Glutamatergic neuron (in vitro differentiated cells): ENCODE measurements around the gene PMM1. TPM values are rescaled to one million over a fixed set of nuclear protein-coding genes. Genes with fewer than 3 reads are reported as not detected.

Experiments
- DNase-seq: peaks from one replicate; pipeline ENCODE4 v3.0.0; 2022
- H3K27ac Mint-ChIP-seq: one replicate; pipeline ENCODE4 v1.8.0; 2020; ENCODE audit warnings: mild to moderate bottlenecking, mixed read lengths, inconsistent platforms; ENCODE audit not compliant: unreplicated experiment
- H3K27me3 Mint-ChIP-seq: one replicate; pipeline ENCODE4 v1.8.0; 2020; ENCODE audit warnings: mild to moderate bottlenecking, moderate library complexity, mixed read lengths, inconsistent platforms; ENCODE audit not compliant: unreplicated experiment
- H3K36me3 Mint-ChIP-seq: one replicate; pipeline ENCODE4 v1.8.0; 2020; ENCODE audit warnings: mild to moderate bottlenecking, mixed read lengths, inconsistent platforms; ENCODE audit not compliant: unreplicated experiment
- H3K4me1 Mint-ChIP-seq: one replicate; pipeline ENCODE4 v1.8.0; 2020; ENCODE audit warnings: mild to moderate bottlenecking, low read depth, mixed read lengths, inconsistent platforms; ENCODE audit not compliant: unreplicated experiment
- H3K4me3 Mint-ChIP-seq: one replicate; pipeline ENCODE4 v1.8.0; 2020; ENCODE audit warnings: mild to moderate bottlenecking, mixed read lengths, inconsistent platforms; ENCODE audit not compliant: unreplicated experiment
- H3K9me3 Mint-ChIP-seq: one replicate; pipeline ENCODE4 v1.8.0; 2020; ENCODE audit warnings: mild to moderate bottlenecking, moderate library complexity, mixed read lengths, inconsistent platforms; ENCODE audit not compliant: unreplicated experiment
- total RNA-seq: library from RNA; stranded (reverse); fragmentation: NEBNext Ultra II Directional; extraction: Animal tissue kit (Norgen Biotek cat#: 25700); gene quantifications from one replicate; pipeline ENCODE4 v1.2.1, GENCODE V29; 2021; ENCODE audit not compliant: unreplicated experiment
- TF ChIP-seq, protein P1 (sequence below): fragments of 200-600 bp; sonication (generic); IDR thresholded peaks from one replicate; pipeline ENCODE4 v1.5.0; 2021; ENCODE audit not compliant: partially characterized antibody, unreplicated experiment

The PMM1 gene
- total RNA-seq, 1 donor from 2014 or later: 35.0 TPM

DNA sequence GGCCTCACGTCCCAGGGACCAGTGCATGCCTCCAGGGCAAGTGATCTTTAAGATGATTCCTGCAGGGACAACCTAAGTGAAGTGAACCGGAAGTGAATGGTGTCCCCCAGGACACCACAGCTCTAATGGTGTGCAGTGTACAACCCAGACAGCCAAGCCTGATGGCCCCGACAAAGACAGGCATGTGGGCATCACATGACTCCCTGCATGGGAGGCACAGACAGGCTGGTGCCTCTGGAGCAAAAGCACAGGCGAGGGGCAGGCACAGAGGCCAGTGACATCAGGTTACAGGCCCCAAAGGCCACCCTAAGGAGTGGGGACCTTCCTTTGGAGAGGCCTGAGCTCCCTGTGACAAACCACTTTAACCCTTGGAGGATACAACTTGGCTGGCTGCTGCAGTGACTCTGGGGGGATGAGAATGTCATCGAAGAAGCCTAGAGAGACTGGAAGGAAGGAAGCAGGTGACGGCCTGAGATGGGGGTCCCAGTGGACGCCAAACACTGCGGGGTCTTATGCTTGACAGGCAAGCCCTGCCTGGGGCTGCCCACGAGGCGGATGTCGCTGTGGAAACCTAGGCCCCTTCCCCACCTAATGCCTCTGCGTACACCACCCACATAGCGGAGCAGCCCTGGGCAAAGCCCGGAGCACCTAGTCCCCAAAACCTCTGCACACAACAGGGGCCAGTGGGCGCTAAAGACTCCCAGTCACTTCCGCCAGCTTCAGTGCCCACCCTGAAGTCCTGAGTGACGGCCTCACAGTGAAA is 57.7 kb downstream of the PMM1 start:
- H3K27me3 Mint-ChIP-seq: peaks cover 8% of the 10 kb centered on the region
- peak; percentile 58 for DNase-seq
- peaks cover 6% of the 10 kb centered on the region for H3K36me3 Mint-ChIP-seq
- TF ChIP-seq, protein P1, sequence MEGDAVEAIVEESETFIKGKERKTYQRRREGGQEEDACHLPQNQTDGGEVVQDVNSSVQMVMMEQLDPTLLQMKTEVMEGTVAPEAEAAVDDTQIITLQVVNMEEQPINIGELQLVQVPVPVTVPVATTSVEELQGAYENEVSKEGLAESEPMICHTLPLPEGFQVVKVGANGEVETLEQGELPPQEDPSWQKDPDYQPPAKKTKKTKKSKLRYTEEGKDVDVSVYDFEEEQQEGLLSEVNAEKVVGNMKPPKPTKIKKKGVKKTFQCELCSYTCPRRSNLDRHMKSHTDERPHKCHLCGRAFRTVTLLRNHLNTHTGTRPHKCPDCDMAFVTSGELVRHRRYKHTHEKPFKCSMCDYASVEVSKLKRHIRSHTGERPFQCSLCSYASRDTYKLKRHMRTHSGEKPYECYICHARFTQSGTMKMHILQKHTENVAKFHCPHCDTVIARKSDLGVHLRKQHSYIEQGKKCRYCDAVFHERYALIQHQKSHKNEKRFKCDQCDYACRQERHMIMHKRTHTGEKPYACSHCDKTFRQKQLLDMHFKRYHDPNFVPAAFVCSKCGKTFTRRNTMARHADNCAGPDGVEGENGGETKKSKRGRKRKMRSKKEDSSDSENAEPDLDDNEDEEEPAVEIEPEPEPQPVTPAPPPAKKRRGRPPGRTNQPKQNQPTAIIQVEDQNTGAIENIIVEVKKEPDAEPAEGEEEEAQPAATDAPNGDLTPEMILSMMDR: no peak
- peaks cover 4% of the 10 kb centered on the region for H3K9me3 Mint-ChIP-seq
- peak overlapping the region; percentile 77 for H3K27ac Mint-ChIP-seq
- H3K4me1 Mint-ChIP-seq: peaks cover 8% of the 10 kb centered on the region
- H3K4me3 Mint-ChIP-seq: peak overlapping the region; percentile 38

DNA sequence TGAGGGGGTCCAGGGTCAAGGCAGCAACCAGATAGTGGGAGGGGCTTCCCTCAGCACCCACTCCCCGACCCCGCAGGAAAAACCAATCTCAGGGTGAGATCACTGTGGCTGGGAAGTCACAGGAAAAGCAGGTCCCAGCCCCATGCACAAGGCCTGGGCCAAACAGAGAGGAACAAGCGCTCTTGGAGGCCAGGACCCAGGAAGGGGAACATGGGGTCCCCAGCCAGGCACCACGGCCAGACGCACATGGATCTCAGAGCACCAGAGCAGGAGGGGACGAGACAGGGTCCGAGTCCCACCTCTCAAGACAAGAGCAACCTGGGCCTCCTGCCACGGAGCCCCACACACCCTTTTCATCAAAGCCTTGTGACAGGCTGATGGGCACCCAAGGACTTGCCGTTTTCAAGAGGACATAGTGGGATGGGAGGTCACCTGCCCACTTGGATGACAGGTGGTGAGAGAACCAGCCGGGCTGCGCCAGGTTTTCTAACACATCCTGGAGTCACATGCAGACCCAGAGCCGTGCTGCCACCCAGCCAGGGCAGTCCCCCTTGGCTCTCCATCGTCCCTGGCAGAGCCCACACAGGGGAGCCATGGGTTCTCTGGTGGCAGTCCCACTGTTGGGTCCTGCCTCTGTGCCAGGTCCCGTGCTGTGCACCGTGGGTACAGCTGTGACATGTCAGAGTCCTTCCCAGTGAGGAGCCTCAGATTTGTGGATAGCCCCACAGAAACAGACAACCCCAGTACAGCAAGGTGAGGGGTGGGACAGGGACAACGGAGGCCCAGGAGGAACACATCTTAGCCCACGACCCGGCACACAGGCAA is 58.5 kb downstream of the PMM1 start:
- no peak overlapping the region for H3K4me3 Mint-ChIP-seq
- DNase-seq: no peak
- H3K27me3 Mint-ChIP-seq: peaks cover 9% of the 10 kb centered on the region
- TF ChIP-seq, protein P1: no peak
- H3K36me3 Mint-ChIP-seq: peaks cover 6% of the 10 kb centered on the region
- H3K27ac Mint-ChIP-seq: peak overlapping the region; percentile 8
- peaks cover 8% of the 10 kb centered on the region for H3K4me1 Mint-ChIP-seq
- H3K9me3 Mint-ChIP-seq: peaks cover 4% of the 10 kb centered on the region

DNA sequence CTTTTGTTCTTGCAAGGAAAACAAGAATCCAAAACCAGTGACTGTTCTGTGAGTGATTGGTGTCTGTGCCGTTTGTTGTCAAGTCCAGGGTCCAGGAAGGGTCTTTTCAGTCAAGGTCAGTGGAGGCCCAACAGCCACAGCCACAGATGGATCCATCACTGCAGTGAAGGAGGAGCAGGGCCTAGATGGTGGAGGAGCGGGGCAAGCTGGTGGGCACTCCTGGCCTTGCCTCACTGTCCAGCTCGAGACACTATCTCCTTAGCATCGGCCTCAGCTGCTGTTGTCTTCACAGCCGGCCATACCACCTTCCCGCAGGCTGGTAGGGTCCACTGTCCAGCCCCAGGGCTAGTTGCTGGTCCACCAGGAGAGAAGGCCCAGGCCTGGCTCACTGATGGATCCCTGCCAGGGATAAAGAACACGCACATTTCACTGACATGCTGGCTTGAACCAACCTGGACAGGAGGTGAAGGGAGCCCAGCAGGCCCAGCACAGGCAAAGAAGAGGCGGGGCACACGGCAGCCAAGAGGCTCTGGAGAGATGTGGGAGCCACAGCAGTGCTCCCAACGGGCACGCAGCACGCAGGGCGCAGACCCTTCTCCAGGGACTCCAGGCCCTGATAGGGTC is 60.6 kb downstream of the PMM1 start:
- peaks cover 6% of the 10 kb centered on the region for H3K36me3 Mint-ChIP-seq
- peak overlapping the region; percentile 15 for H3K27ac Mint-ChIP-seq
- H3K4me3 Mint-ChIP-seq: no peak overlapping the region
- DNase-seq: no peak
- peaks cover 8% of the 10 kb centered on the region for H3K4me1 Mint-ChIP-seq
- H3K27me3 Mint-ChIP-seq: peaks cover 6% of the 10 kb centered on the region
- H3K9me3 Mint-ChIP-seq: peaks cover 4% of the 10 kb centered on the region
- TF ChIP-seq, protein P1: no peak

DNA sequence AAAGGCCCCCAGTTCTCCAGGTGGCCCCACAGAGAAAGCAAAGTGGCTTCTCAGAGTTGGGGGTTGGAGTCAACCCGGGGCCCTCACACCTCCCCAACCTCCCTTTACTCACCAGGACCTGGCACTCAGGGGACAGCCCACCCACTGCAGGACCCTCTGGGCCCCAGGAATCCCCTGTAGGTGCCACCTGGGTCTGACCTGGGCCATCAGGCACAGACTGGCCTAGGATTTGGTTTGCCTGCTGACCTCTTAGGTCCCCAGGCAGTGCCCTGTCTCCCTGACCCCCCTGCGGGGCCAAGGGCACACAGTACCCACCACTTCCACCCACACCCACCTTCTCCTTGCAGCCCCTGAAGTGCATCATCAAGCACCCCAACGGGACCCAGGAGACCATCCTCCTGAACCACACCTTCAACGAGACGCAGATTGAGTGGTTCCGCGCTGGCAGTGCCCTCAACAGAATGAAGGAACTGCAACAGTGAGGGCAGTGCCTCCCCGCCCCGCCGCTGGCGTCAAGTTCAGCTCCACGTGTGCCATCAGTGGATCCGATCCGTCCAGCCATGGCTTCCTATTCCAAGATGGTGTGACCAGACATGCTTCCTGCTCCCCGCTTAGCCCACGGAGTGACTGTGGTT is 61.4 kb downstream of the PMM1 start:
- H3K9me3 Mint-ChIP-seq: peaks cover 4% of the 10 kb centered on the region
- DNase-seq: no peak
- H3K27ac Mint-ChIP-seq: peak overlapping the region; percentile 15
- TF ChIP-seq, protein P1: no peak
- H3K27me3 Mint-ChIP-seq: peaks cover 6% of the 10 kb centered on the region
- H3K4me3 Mint-ChIP-seq: no peak overlapping the region
- peaks cover 6% of the 10 kb centered on the region for H3K36me3 Mint-ChIP-seq
- peaks cover 8% of the 10 kb centered on the region for H3K4me1 Mint-ChIP-seq

Other genes with a start within 250 kb of the PMM1 start
- 13.9 TPM for gene TEF, start 207.9 kb downstream of the PMM1 start, total RNA-seq
- 43.3 TPM for gene TOB2, start 143.0 kb downstream of the PMM1 start, total RNA-seq
- 36.1 TPM for gene PHF5A, start 121.1 kb downstream of the PMM1 start, total RNA-seq
- gene ACO2, start 120.7 kb downstream of the PMM1 start, total RNA-seq: 114 TPM
- gene POLR3H, start 45.4 kb downstream of the PMM1 start, total RNA-seq: 24.6 TPM
- gene CSDC2, start 28.8 kb downstream of the PMM1 start, total RNA-seq: 4.7 TPM
- 34.5 TPM for gene DESI1, start 31.2 kb upstream of the PMM1 start, total RNA-seq
- 155 TPM for gene XRCC6, start 31.5 kb upstream of the PMM1 start, total RNA-seq
- gene SNU13, start 99.0 kb upstream of the PMM1 start, total RNA-seq: 93.5 TPM
- gene MEI1, start 109.7 kb upstream of the PMM1 start, total RNA-seq: 0.64 TPM
- gene CCDC134, start 210.8 kb upstream of the PMM1 start, total RNA-seq: 9.4 TPM
- 291 TPM for gene SREBF2, start 243.3 kb upstream of the PMM1 start, total RNA-seq